ENCODE measurements around the gene TRIO. TPM values are rescaled to one million over a fixed set of nuclear protein-coding genes. Genes with fewer than 3 reads are reported as not detected.

Gene TRIO
- total and polyA plus RNA-seq, 11 donors: 35.2 to 99.1 (median 58.4) TPM

DNA sequence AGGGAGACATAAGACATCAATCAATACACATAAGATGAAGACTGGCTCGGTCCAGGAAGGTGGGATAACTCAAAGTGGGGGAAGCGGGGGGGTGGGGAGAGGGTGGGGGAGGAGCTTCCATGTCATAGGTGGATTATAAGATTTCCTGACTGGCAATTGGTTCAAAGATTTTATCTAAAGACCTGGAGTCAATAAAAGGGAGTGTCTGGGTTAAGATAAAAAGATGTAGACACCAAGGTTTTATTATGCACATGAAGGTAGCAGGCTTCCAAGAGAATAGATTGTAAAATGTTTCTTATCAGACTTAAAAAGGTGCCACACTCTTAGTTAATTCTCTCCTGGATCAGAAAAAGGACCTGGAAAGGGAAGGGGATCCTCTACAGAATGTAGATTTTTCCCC lies 412.9 kb downstream of the TRIO start:
- Histone ChIP-seq H3K4me3 (no peak overlapping the region), H3K36me3 (no peaks in the 10 kb centered on the region), H3K27ac (no peak overlapping the region), H3K27me3 (peaks cover 0 to 10% (median 0%) of the 10 kb centered on the region in 9 donors), H3K9me3 (peaks cover 0 to 3% (median 0%) of the 10 kb centered on the region in 12 donors), H3K4me1 (peaks cover 0 to 25% (median 0%) of the 10 kb centered on the region in 12 donors)
- WGBS, 4 donors: 80 to 88% (median 84%) methylated on average over 2 of the region's 2 CpGs
- intact Hi-C loops (cut with DNase I): no loop called here
- no peak for ATAC-seq
- no peak for DNase-seq
- TF ChIP-seq POLR2A (IDR thresholded peaks at IDR 0.05): no peak
- TF ChIP-seq, protein P1, sequence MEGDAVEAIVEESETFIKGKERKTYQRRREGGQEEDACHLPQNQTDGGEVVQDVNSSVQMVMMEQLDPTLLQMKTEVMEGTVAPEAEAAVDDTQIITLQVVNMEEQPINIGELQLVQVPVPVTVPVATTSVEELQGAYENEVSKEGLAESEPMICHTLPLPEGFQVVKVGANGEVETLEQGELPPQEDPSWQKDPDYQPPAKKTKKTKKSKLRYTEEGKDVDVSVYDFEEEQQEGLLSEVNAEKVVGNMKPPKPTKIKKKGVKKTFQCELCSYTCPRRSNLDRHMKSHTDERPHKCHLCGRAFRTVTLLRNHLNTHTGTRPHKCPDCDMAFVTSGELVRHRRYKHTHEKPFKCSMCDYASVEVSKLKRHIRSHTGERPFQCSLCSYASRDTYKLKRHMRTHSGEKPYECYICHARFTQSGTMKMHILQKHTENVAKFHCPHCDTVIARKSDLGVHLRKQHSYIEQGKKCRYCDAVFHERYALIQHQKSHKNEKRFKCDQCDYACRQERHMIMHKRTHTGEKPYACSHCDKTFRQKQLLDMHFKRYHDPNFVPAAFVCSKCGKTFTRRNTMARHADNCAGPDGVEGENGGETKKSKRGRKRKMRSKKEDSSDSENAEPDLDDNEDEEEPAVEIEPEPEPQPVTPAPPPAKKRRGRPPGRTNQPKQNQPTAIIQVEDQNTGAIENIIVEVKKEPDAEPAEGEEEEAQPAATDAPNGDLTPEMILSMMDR (IDR thresholded peaks at IDR 0.05): no peak

DNA sequence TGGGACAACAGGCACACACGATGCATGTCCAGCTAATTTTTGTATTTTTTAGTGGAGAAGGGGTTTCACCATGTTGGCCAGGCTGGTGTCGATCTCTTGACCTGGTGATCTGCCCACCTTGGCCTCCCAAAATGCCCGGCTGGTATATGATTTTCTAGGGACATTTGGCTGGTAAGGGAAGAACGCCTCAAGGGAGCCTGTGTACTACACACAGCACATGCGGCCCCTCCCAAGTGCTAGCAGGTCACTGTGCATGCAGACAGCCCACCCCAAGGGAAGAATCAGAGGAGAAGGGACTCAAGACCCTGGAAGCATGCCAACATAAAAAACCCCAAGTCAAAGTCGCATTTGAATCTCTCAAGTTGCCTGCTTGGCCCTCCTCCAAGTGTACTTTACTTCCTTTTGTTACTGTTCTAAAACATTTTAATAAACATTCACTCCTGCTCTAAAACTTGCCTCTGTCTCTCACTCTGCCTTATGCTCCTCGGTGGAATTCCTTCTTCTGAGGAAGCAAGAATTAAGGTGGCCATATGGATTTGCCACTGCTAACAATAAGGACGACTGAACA lies 414.1 kb downstream of the TRIO start:
- 51 to 65% (median 59%) methylated on average over 8 of the region's 8 CpGs for WGBS, 4 donors
- Histone ChIP-seq H3K4me3 (no peak overlapping the region), H3K36me3 (no peaks in the 10 kb centered on the region), H3K27ac (no peak overlapping the region), H3K9me3 (peaks cover 0 to 3% (median 0%) of the 10 kb centered on the region in 12 donors), H3K27me3 (peaks cover 0 to 10% (median 0%) of the 10 kb centered on the region in 9 donors), H3K4me1 (peaks cover 0 to 22% (median 0%) of the 10 kb centered on the region in 12 donors)
- DNase-seq (peak in 1 of 5 donors; percentile 31), ATAC-seq (no peak)
- intact Hi-C loops (cut with DNase I): no loop called here
- TF ChIP-seq, protein P1 (IDR thresholded peaks at IDR 0.05): no peak
- TF ChIP-seq POLR2A (IDR thresholded peaks at IDR 0.05): no peak

- TF ChIP-seq POLR2A (IDR thresholded peaks at IDR 0.05): no peak
- TF ChIP-seq, protein P1 (IDR thresholded peaks at IDR 0.05): no peak
- peaks cover 0 to 10% (median 0%) of the 10 kb centered on the region in 9 donors for H3K27me3 ChIP-seq
- H3K4me3 ChIP-seq: no peak overlapping the region
- ATAC-seq (no peak), DNase-seq (no peak)
- intact Hi-C loops (cut with DNase I): no loop called here
- peaks cover 0 to 22% (median 0%) of the 10 kb centered on the region in 12 donors for H3K4me1 ChIP-seq
- no peaks in the 10 kb centered on the region for H3K9me3 ChIP-seq
- no peaks in the 10 kb centered on the region for H3K36me3 ChIP-seq
- H3K27ac ChIP-seq: no peak overlapping the region
- 59 to 65% (median 61%) methylated on average over 8 of the region's 8 CpGs for WGBS, 4 donors
These were observed 414.8 kb downstream of the TRIO start for GRCh38 chr5:14557791-14558415.

Other genes with a start within 250 kb of the TRIO start
- under 1 TPM; 0.04 to 0.46 (median 0.17) TPM for gene DNAH5, start 198.7 kb upstream of the TRIO start, total RNA-seq
- under 1 TPM; 0.03 to 0.11 TPM for gene DNAH5, start 198.7 kb upstream of the TRIO start, polyA plus RNA-seq